HUDEP-2 (cell line): ENCODE data around the gene CUTC.
"Not testable (repeated sequence)": the region's sequence is repeated elsewhere in the genome, so short reads cannot be mapped to it uniquely, and the experiment has no call there.

Source experiments
- DNase-seq, 76 experiments: peaks; one replicate each; lab custom pipeline; 2025; ENCODE audit not compliant: unreplicated experiment in 76 of 76; lab: John Stamatoyannopoulos, UW

The CUTC gene

GRCh38 chr10:99732033-99732842 lies at the start of gene CUTC, which contains the start of gene COX15:
CUTC (plus strand) TSS chr10:99732234; CDS start chr10:99732349, 115 bp downstream.
COX15 (minus strand) TSS chr10:99732127; CDS start chr10:99732049, 78 bp downstream.
- DNase-seq, result peak; percentile 8 to 95 (median 89)

GRCh38 chr10:99682752-99683151 lies 49.3 kb upstream of the CUTC start:
- peak in 9 of 76 experiments; percentile 0 to 20 (median 10) for DNase-seq

DNA sequence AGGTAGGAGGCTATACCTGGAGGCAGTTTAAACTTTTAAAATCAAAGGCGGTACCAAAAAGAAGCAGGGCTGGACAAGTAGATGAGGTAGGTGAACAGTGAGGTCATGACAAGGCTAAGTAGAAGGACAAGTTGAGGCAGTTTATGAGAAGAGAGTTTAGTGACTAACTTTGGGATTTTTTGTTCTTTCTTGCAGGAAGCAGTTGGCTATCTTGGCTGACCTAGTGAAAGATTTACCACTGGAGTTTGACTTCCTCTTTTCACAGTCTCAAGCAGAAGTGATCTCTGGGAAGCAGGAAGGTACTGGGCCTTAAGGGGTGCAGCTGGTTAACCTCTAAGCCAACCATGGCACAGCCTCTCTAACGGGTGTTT lies 46.5 kb upstream of the CUTC start:
- DNase-seq, result peak in 7 of 76 experiments; percentile 1 to 31 (median 17)

GRCh38 chr10:99689461-99689860 lies 42.6 kb upstream of the CUTC start:
- DNase-seq, result no peak

DNA sequence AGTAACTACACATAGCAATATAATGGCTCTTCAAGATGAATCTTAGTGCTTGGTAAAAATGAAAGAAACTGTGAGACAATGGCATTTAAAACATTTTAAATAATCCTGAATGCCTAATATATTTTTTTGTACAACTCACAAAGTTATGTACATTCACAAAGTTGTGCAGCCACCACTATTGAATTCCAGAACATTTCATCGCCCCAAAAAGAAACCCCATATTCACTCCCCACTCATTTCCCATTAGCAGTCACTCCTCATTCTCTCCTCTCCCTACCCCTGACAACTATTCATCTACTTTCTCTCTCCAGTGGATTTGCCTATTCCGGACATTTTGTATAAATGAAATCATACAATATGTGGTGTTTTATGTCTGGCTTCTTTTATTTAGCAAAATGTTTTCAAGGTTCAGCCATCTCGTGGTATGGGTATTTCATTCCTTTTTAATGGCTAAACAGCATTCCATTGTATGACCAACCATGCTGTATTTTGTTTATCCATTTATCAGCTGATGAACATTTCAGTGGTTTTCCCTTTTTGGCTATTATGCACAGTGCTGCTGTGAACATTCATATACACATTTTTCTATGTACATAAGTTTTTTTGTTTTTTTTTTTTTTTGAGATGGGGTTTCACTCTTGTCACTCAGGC lies 38.0 kb upstream of the CUTC start:
- DNase-seq, result no peak

- DNase-seq, result no peak
These were observed 36.3 kb upstream of the CUTC start for GRCh38 chr10:99695761-99696160.

- peak in 6 of 76 experiments; percentile 8 to 18 (median 12) for DNase-seq
These were observed 33.4 kb upstream of the CUTC start for GRCh38 chr10:99698504-99699080.

DNA sequence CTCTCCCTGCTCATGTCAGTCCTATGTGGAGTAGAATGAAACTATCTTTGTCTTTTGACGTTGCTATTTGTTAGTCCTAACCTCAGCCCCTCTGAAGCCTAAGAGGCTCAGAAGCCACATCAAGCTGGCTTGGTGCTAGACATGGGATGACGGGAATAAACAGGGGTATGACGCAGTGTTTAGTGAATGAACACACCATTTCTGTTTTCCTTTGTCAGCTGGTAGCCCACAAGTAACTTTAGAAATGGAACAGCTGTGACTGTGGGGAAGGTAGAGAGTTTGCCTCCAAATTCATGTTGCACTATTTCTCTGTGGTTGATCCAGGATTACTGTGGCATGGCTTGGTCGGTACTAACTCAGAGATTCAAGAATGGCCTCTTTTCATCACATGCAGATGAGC lies 31.4 kb upstream of the CUTC start:
- DNase-seq, result no peak

- DNase-seq, result peak in 8 of 76 experiments; percentile 1 to 32 (median 10)
These were observed 23.5 kb upstream of the CUTC start for GRCh38 chr10:99708428-99709012.

GRCh38 chr10:99709480-99710229 lies 22.4 kb upstream of the CUTC start:
- peak in 28 of 76 experiments; percentile 6 to 64 (median 19) for DNase-seq

GRCh38 chr10:99711129-99711719 lies 20.8 kb upstream of the CUTC start:
- DNase-seq, result peak in 45 of 76 experiments; percentile 2 to 63 (median 33)

- DNase-seq, result no peak
These were observed 17.6 kb upstream of the CUTC start for GRCh38 chr10:99714446-99714845.

DNA sequence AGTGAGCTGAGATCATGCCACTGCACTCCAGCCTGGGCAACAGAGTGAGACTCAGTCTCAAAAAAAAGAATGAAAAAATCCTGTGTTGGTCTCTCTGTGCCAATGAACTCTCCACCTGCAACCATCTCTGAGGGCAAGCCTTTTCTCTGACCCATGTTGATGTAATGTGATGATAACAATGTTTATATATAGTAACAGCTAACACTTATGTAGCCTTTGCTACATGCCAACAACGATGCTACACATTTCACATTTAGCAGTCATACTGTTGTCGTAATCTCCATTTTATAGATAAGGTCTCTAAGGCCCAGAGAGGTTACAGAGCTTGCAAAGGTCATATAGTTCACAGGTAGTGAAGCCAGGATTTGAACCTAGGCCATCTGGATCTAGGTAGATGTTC lies 11.6 kb upstream of the CUTC start:
- no peak for DNase-seq

DNA sequence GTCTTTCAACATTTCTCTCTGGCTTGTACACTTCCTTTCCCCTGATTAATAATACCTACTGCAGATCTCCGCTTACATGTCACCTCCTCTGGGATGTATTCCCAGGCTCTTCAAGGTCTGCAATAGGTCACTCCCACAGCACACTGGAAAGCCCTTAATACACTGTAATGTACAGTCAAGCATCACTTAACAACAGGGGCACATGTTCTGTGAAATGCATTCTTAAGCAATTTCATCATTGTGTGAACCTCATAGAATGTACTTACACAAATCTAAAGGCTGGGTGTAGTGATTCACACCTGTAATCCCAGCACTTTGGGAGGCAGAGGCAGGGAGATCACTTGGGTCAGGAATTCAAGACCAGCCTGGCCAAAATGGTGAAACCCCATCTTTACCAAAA lies 2.0 kb upstream of the CUTC start:
- DNase-seq, result no peak

- DNase-seq, result peak in 1 of 76 experiments; percentile 2
These were observed 565 bp upstream of the CUTC start for GRCh38 chr10:99731306-99732032.

- peak in 1 of 76 experiments; percentile 4 for DNase-seq
These were observed 1.3 kb downstream of the CUTC start for GRCh38 chr10:99733366-99733765.

GRCh38 chr10:99734111-99734510 lies 2.1 kb downstream of the CUTC start:
- not testable (repeated sequence) for DNase-seq

GRCh38 chr10:99740260-99740659 lies 8.2 kb downstream of the CUTC start:
- DNase-seq, result no peak

DNA sequence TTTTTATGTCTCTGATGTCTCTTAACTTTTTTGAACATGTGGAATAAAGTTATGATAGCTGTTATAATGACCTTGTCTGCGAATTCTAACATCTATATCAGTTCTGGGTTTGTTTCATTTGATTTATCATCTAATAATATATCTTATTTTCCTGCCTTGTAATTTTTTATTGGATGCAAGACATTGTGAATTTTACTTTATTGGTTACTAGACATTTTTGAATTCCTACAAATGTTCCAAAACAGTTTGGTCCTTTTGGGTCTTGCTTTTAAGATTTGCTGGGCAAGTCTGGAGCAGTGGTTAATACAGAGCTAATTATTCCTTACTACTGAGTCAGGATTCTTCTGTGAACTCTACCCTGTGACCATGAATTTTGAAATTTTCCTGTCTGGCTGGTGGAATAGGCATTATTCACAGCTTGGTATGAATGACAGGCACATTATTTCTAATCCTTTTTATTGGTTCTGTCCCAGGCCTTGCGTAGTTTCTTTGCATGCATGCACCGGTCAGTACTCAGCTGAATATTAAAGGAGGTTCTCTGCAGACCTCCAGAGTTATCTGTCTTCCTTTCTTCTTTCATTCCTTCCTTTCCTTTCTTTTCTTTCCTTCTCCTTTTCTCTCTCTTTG lies 9.0 kb downstream of the CUTC start:
- DNase-seq, result no peak
